GM12874 (cell line): ENCODE results near the gene LRIG1.
A peak's percentile ranks its signal among the peaks of the same experiment; 100 is the strongest.

Experiments
- CTCF ChIP-seq: IDR thresholded peaks from 2 replicates; pipeline ENCODE4 v1.5.1; 2011; ENCODE audit warnings: low read depth, mild to moderate bottlenecking, control low read depth, low read length, moderate library complexity; ENCODE audit not compliant: insufficient read depth

The LRIG1 gene

DNA sequence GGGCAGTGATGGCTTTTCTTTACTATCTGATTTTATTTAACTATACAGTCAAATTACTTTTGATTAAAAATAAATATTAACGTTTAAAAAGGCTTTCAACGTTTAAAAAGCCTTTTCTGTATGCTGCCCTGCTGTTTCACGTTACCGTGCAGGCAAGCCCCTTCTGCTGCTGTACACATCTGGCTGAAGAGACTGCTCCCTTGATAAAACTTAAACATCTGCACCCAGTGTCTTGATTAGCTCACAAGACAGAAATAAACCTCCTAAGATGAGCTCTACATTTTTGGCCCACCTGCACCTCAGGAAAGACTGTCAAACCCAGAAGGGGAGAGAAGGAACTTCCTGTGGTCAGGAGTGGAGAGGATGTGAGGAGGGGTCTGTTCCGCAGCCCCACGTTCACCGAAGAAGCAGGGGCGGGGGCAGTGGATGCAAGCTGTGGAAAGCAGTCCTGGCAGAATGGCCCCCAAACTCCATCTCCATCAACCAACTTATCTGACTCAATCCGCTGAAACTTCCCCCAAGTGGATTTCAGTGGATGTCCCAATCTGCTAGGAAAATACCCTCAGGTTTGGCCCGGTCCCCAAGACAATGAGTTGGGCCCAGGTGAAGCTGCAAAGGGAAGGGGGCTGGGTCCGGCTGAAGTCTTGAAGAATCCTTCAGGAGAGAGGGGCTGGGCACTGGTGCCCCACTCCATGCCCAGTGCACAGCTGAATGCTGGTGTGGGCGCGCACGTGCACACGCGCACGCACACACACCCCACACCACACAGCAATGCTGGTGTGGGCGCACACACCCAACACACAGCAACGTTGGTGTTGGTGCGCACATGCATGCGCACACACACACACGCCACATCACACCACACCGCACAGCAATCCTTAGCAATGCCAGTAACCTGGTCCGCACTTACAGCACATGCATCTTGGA lies 88.6 kb downstream of the LRIG1 start:
- TF ChIP-seq CTCF, result no peak

DNA sequence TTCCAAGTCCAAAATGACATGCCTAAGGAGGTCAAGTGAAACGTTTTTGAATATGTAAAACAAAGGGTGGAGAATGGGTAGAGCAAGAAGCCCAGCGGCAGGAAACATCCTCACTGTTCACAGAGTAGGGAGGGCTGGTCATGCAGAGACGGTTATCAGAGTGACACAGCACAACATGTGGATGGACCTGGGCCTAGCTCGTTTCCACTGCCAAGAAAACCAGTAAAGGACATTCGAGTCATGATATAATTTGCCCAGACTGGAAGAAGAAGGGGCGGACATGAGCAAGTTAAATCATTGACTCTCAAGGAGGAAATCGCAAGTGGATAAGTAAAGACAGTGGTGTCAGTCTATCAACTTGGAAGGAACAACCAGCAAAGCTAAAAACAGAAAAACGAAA lies 89.3 kb downstream of the LRIG1 start:
- TF ChIP-seq CTCF, result no peak

DNA sequence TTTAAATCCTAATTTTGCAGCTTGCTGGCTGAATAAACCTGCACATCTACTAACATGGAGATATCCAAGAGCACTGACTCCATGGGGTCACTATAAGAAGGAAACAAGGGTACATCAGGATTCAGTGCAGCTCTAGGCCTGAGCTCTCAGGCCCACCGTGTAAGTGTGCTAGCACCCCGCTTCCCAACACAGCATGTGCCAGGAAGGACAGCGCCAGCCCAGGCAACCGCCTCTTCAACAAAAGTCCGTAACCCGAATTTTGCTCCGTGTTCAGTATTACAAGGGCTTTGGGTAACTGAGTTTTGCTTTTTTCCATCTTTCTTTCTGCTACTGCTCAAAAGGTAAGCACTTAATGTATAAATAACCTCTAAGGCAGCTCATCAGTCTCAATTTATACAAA lies 89.8 kb downstream of the LRIG1 start:
- no peak for TF ChIP-seq CTCF

DNA sequence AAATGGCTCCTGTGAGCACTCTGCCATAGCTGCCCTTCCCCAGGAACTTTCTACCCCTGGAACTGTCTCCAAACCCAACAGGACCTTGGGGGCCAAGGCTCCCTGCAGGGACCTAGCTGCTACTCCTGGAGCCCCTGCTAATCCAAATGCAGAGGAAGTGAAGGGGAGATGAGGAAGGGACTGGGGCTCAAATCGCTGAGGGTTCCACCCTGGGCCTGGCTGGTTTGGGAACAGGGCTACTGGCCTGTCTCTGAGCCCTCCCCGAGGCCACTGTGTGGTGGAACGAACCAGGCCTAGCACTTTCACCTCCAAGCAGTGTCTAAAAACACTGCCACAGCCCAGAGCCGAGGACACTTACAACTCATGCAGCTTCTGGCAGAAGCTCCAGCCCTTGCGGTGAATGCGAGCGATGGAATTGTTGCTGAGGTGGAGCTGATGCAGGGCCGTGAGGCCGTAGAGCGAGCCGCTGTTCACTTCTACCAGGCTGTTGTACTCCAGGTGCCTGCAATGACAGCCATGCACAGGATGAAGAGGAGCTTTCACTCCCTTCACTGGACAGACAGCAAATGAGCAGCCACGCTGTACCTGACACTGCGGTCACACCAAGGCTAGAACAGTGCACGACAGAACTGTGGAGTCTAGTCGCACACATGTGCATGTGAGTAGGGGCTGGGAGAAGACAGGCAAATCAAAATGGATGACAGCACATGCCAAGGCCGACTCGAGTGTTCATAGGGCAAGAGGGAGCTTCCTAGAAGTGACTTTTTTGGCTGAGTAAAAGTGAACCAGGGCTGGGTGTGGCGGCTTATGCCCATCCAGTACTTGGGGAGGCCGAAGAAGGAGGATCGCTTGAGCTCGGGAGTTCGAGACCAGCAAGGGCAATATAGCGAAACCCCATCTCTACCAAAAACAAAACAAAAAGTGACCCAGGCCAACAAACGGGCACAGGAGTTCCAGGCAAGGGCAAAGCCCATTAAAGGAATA lies 90.8 kb downstream of the LRIG1 start:
- no peak for TF ChIP-seq CTCF

GRCh38 chr3:66407611-66408218 lies 93.1 kb downstream of the LRIG1 start:
- peak; percentile 94 for TF ChIP-seq CTCF

DNA sequence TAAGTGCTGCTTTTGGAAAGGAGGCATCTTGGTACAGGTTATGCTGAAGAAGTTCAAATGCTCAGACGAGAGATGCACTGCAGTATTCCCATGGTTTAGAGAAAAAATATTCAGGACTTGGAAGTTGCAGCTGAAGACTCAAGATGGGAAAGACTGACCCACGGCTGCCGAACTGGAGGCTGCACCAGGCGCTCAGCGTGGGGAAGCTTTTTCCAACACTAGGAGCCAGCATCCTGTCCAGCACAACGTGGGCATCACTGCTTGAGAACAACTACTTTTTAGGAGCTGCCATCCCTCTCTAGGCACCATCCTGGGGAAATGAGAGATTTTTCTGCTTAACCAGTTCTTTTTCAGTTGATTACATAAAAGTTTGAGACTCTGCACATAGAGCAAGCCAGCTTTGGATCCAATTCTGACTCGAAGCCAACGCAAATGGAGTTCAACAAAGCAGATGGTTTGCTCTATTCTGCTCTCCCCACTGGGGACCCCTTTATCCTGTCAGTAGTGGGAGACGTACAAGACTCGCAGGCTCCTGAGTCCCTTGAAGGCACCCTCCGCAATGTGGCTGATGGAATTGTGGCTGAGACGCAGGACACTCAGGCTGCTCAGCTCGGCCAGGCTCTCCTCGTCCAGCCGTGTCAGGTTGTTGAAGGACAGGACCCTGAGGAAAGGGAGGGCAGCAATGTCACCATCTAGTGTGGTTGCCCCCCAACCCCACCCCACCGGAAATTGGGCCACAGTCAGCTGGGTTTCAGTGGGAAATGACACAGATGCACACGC lies 93.8 kb downstream of the LRIG1 start:
- no peak for TF ChIP-seq CTCF
